COLO668 (cell line): ENCODE results near the gene TMEM14A.
A peak's percentile ranks its signal among the peaks of the same experiment; 100 is the strongest.
"Not testable (repeated sequence)": the region's sequence is repeated elsewhere in the genome, so short reads cannot be mapped to it uniquely, and the experiment has no call there.

Experiments
- DNase-seq: peaks from one replicate; lab custom pipeline; 2025; ENCODE audit not compliant: unreplicated experiment; lab: John Stamatoyannopoulos, UW

Gene TMEM14A

GRCh38 chr6:52694404-52694803 is 23.5 kb downstream of the TMEM14A start:
- no peak for DNase-seq

DNA sequence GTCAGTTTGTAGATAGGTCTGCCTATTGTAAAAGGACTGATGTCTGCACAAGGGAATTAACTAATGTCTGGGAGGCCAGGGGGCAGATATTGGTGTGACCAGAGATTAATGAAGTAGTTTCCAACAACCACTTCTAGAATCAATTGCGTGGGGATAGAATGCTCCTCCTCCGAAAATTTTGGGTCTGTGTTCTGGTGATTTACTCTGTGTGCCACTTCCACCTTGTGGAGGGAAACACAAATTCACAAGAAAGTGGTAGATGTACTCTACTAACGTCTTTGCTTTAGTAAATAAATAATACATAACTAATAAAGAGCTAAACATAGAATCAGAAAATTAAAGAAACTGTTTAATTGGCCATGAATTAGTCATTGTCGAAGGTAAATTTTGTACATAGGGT is 25.5 kb downstream of the TMEM14A start:
- DNase-seq: no peak

- DNase-seq: no peak
Observed at GRCh38 chr6:52697903-52698302, 27.0 kb downstream of the TMEM14A start.

GRCh38 chr6:52704060-52704459 is 33.1 kb downstream of the TMEM14A start:
- DNase-seq: no peak

- DNase-seq: not testable (repeated sequence)
Observed at GRCh38 chr6:52704781-52705502, 34.0 kb downstream of the TMEM14A start.

DNA sequence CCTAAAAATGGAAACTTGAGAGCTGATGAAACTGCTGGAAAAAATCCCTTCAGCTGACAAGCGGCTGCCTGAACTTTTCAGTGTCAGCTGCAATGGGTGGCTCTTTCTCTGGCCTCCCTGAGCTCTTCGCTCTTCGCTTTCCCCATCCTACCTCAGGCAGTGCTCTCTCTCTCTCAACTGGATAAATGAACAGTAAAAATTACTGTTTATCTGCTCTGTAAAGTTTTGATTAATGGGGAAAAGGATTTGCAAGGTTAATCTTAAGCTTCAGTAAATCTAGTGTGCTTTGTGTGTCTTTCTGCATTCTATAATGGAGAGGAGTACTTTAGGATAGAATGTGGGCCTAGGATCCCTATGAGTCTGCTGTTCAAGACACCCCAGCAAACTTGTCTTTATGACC is 35.1 kb downstream of the TMEM14A start:
- DNase-seq: no peak

DNA sequence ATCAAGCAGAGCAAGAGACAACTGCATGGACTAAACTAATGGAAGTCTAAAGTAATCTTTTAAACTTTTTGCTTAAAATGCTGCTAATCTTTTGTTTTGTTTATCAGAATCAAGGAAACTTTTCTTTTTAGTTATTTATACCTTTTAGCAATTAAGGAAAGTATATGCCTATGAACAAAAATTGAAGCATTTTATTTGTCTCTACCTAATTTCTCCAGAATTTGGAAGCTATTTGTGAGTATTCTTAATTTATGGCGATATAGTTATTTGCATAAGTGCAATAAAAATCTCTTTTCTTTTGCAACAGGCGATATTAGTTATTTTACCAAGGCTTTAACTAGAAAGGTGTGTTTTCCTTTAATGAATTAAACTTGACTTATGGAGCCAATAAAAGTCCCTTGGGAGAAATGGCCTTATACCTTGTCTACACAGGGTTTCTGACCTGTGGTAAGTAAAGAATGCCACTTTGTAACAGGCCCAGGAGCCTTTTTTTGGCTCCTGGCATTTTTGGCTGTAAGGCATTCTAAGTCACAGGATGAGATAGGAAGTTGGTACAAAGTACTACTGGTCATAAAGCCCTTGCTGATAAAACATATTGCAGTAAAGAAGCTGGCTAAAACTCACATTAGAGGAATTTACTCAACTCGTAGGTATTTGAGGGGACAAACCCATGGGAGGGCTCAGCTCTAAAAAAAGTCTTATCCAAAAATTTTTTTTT is 37.2 kb downstream of the TMEM14A start:
- no peak for DNase-seq

DNA sequence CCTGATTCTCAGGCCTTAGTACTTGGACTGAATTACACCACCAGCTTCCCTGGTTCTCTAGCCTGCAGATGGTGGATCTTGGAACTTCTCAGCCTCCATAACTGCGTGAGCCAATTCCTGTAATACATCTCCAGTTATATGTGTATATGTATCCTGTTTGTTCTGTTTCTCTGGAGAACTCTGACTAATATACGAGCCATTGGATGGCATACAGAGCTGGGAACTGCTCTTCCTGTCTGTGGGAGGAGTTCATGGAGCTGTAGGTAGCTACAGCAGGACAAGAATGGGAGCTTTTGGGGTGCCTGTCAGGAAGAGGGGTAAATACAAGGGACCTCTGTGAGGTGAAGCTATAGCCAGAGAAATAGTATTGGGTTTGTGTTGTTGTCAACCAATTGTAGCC is 41.2 kb downstream of the TMEM14A start:
- no peak for DNase-seq

DNA sequence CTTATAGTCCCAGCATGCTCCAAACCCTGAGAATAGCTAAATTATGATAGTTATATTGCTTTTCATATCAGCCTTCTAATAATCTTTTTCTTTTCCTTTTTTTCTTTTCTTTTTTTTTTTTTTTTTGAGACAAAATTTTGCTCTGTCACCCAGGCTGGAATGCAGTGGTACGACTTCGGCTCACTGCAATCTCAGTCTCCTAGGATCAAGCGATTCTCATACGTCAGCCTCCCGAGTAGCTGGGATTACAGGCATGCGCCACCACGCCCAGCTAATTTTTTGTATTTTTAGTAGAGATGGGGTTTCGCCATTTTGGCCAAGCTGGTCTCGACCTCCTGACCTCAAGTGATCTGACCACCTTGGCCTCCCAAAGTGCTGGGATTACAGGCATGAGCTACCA is 43.8 kb downstream of the TMEM14A start:
- DNase-seq: not testable (repeated sequence)

DNA sequence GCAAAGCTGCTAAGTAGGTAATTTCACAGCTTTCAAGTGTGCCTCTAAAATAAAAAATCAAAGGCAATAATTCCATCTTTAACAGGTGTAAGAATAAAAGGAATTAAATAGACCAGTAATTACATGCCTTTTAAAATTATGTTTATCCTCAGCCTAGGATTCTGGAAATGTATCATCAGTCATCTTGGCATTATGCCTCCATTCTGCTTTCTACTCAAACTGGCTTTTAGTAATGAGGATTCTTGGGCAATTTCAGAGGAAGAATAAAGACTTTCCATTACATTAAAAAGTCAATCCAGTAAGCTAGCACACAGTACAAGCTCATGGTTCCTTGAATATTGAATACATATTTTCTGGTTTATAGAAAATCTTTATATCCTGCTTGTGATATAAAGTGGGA is 47.6 kb downstream of the TMEM14A start:
- no peak for DNase-seq

- DNase-seq: no peak
Observed at GRCh38 chr6:52720321-52720720, 49.4 kb downstream of the TMEM14A start.

- no peak for DNase-seq
Observed at GRCh38 chr6:52724042-52724405, 53.1 kb downstream of the TMEM14A start.

- peak; percentile 68 for DNase-seq
Observed at GRCh38 chr6:52724406-52725121, 53.7 kb downstream of the TMEM14A start.

DNA sequence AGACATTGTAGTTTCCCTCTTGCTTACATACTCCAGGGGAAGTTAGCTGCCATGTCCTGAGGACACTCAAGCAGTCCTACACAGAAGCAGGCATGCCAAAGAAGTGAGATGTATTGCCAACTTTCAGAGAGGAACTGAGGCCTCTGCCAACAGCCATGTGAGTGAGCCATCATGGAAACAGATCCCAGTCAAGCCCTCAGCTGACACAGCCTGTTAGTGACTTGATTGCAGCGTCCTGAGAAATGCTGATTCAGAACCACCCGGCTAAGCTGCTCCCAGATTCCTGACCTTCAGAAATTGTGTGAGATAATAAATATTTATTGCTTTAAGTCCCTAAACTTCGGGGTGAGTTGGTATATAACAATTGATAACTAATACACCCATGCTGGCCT is 54.2 kb downstream of the TMEM14A start:
- no peak for DNase-seq

DNA sequence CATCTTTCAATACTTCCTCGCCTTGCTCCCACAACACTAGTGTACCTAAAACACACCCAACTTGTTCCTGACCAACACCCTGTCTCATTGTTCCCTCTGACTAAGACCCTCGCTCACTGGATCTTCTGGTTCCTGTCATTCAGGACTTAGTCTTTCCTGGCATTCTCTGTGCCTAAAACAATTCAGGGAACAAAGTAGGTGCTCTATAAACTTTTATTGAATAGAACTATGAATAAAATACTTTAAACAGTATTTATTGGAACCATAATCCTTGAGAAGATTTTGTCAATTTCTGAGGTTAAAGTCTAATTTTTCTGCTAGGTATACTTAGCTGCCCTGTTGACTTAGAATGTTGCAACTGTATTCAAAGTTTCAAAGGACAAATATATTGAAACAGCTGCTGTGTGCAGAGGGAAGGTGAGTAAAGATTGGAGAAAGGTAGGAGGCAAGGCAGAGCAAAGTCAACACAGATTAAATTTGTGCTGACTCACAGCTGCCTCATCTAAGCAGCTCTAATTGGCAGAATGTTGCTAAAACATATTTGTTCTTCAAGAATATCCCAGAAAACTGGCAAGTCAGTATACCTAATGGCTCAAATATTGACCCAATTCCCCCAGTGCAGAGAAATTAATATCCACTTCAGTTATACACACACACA is 54.8 kb downstream of the TMEM14A start:
- peak; percentile 33 for DNase-seq

DNA sequence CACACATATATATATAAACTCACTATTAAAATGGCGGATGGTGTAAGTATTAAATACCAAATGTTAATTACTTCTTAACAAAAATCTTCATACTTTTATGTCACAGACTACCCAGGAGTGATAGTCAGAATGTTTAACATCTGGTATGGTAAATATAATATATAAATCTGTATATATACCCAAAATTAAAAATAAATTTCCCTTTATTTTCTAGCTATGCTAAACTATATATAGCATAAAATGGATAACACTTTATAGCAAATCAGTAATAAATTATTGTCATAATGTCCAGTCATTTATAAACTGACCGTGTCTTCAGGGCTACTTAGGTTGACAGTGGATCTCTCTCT is 55.3 kb downstream of the TMEM14A start:
- no peak for DNase-seq

DNA sequence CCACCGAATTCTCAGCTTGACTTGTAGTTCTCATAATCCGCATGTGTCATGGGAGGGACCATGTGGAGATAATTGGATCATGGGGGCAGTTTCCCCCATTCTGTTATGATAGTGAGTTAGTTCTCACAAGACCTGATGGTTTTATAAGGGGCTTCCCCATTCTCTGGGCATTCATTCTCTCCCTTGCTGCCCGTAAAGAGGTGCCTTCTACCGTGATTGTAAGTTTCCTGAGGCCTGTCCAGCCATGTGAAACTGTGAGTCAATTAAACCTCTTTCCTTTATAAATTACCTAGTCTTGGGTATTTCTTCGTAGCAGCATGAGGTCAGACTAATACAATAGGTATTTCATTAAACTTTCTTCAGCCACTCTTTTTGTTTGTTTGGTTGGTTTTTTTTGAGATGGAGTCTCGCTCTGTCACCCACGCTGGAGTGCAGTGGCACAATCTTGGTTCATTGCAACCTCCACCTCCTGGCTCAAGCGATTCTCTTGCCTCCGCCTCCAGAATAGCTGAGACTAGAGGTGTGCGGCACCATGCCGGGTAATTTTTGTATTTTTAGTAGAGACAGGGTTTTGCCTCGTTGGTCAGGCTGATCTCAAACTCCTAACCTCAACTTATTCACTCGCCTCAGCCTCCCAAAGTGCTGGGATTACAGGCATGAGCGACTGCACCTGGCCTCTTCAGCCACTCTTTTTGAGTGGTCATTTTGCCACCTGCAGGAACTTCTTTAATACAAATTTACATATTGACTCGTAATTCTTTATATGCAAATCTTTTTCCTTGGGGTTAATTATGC is 56.0 kb downstream of the TMEM14A start:
- peak; percentile 12 for DNase-seq

DNA sequence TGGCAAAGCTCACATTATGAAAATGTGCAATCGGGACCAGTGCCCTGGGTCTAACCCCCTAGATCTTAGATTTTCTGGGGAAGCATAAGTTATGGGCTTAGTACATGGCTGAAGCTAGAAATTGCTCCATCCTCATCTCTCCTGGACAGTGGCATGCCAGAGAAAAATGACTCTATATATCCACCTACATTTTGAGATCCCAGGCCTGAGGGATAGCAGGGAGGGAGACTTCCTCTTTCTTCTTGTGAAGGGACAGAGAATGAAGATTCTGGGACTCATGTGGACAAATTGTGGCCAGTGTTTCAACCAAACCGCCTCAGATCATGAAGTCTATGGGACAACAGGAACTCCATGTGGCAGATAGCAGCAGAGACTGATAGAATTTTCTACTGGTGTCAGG is 57.0 kb downstream of the TMEM14A start:
- no peak for DNase-seq

DNA sequence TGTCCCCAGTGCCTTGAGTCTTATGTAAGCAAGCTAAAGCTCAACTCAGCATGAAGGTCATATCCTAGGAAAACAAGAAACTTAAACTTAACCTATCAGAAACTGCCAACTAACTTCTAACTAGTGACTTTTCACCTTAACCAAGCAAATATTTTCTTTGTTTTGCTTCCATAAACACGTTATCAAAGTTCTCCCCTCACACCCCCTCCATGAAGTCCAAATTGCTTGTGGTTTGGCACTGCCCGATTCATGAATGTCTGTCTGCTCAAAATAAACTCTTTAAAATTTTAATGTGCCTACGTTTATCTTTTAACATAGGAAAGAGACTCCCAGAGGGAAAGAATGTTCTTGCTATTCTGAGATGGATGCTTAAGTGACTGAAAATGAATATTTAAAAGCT is 57.5 kb downstream of the TMEM14A start:
- no peak for DNase-seq

GRCh38 chr6:52729576-52729975 is 58.7 kb downstream of the TMEM14A start:
- DNase-seq: no peak

- DNase-seq: no peak
Observed at GRCh38 chr6:52731719-52732118, 60.8 kb downstream of the TMEM14A start.
